HG03280 (cell line): Measurements from ENCODE around the gene GMDS.
A peak's percentile ranks its signal among the peaks of the same experiment; 100 is the strongest.

ENCODE experiments used
- ATAC-seq: cut with Tn5 transposase; IDR thresholded peaks from one replicate; pipeline ENCODE4 v1.9.1; 2021; ENCODE audit warnings: mild to moderate bottlenecking, moderate library complexity; ENCODE audit not compliant: unreplicated experiment

Gene GMDS

GRCh38 chr6:1612299-1612973, 633.0 kb downstream of the GMDS start:
- ATAC-seq: no peak

GRCh38 chr6:1611572-1612298, 633.7 kb downstream of the GMDS start:
- ATAC-seq: no peak

- ATAC-seq: no peak
These were observed 634.2 kb downstream of the GMDS start for GRCh38 chr6:1611322-1611571.

GRCh38 chr6:1610497-1611321, 634.7 kb downstream of the GMDS start:
- ATAC-seq: peak; percentile 20

- peak; percentile 57 for ATAC-seq
These were observed 635.5 kb downstream of the GMDS start, which contains the start of gene FOXC1 for GRCh38 chr6:1609648-1610496. Gene FOXC1, plus strand, starts transcription at chr6:1609915. Its CDS starts 531 bp downstream, at chr6:1610446.

GRCh38 chr6:1609041-1609647, 636.3 kb downstream of the GMDS start:
- peak; percentile 10 for ATAC-seq

GRCh38 chr6:1608222-1609040, 637.0 kb downstream of the GMDS start:
- ATAC-seq: no peak

GRCh38 chr6:1607516-1608221, 637.7 kb downstream of the GMDS start:
- ATAC-seq: no peak

- ATAC-seq: no peak
These were observed 638.5 kb downstream of the GMDS start for GRCh38 chr6:1606780-1607515.

- no peak for ATAC-seq
These were observed 639.3 kb downstream of the GMDS start for GRCh38 chr6:1605893-1606779.

- ATAC-seq: no peak
These were observed 640.2 kb downstream of the GMDS start for GRCh38 chr6:1605004-1605892.

GRCh38 chr6:1604158-1605003, 641.0 kb downstream of the GMDS start:
- no peak for ATAC-seq

GRCh38 chr6:1603708-1604107, 641.7 kb downstream of the GMDS start:
- ATAC-seq: no peak

GRCh38 chr6:1602049-1602713, 643.2 kb downstream of the GMDS start:
- ATAC-seq: no peak
